ENCODE data around the gene SBSN. TPM values are rescaled to one million over a fixed set of nuclear protein-coding genes. Genes with fewer than 3 reads are reported as not detected.

SBSN gene
- total and polyA plus RNA-seq, 4 donors: not detected

- no peak for TF ChIP-seq RXRA (IDR thresholded peaks at IDR 0.05)
- TF ChIP-seq ATF3 (IDR thresholded peaks at IDR 0.05): no peak
- no peak for TF ChIP-seq FOXA2 (IDR thresholded peaks at IDR 0.05)
Measured at GRCh38 chr19:35544110-35544802, 16.1 kb upstream of the SBSN start (continued).

GRCh38 chr19:35543280-35544109 lies 15.4 kb upstream of the SBSN start:
- H3K36me3 ChIP-seq (ENCODE audit: control insufficient read depth in 4 of 4, insufficient read depth in 3 of 4, low read depth in 1 of 4, low read length in 3 of 4): no peaks in the 10 kb centered on the region
- no peaks in the 10 kb centered on the region for H3K27me3 ChIP-seq (ENCODE audit: control insufficient read depth in 4 of 4, insufficient read depth in 4 of 4, low read length in 3 of 4)
- no peaks in the 10 kb centered on the region for H3K9me3 ChIP-seq (ENCODE audit: control insufficient read depth in 4 of 4, low read length in 3 of 4)
- TF ChIP-seq YY1 (IDR thresholded peaks at IDR 0.05): no peak
- TF ChIP-seq CTCF (IDR thresholded peaks at IDR 0.05; ENCODE audit: low read depth, low read length, missing input control): no peak
- H3K9ac ChIP-seq (ENCODE audit: low read depth in 1 of 2, low read length in 2 of 2): no peak overlapping the region
- DNase-seq (ENCODE audit: low spot score): no peak
- no peak overlapping the region for H3K4me3 ChIP-seq (ENCODE audit: low read depth in 1 of 3, low read length in 3 of 3)
- 97% methylated on average over 15 of the region's 15 CpGs for WGBS
- H3K4me1 ChIP-seq (ENCODE audit: control insufficient read depth in 4 of 4, insufficient read depth in 4 of 4, low read length in 3 of 4): peaks cover 0 to 20% (median 14%) of the 10 kb centered on the region in 4 donors
- H3K27ac ChIP-seq (ENCODE audit: low read depth in 1 of 2, low read length in 2 of 2): no peak overlapping the region

- TF ChIP-seq FOXA2 (IDR thresholded peaks at IDR 0.05) (no peak), ATF3 (IDR thresholded peaks at IDR 0.05) (no peak), JUND (IDR thresholded peaks at IDR 0.05) (no peak), MAX (IDR thresholded peaks at IDR 0.05) (no peak), FOXA1 (IDR thresholded peaks at IDR 0.05) (no peak), TAF1 (conservative IDR thresholded peaks at IDR 0.05) (no peak), YY1 (IDR thresholded peaks at IDR 0.05) (no peak), EGR1 (IDR thresholded peaks at IDR 0.05; ENCODE audit: low read depth in 2 of 2) (no peak), REST (IDR thresholded peaks at IDR 0.05) (no peak), HNF4A (conservative IDR thresholded peaks at IDR 0.05) (no peak)
- Histone ChIP-seq H3K9ac (ENCODE audit: low read depth in 1 of 2, low read length in 2 of 2) (no peak overlapping the region), H3K4me1 (ENCODE audit: control insufficient read depth in 4 of 4, insufficient read depth in 4 of 4, low read length in 3 of 4) (peaks cover 0 to 20% (median 14%) of the 10 kb centered on the region in 4 donors), H3K9me3 (ENCODE audit: control insufficient read depth in 4 of 4, low read length in 3 of 4) (no peaks in the 10 kb centered on the region), H3K27ac (ENCODE audit: low read depth in 1 of 2, low read length in 2 of 2) (no peak overlapping the region), H3K27me3 (ENCODE audit: control insufficient read depth in 4 of 4, insufficient read depth in 4 of 4, low read length in 3 of 4) (no peaks in the 10 kb centered on the region), H3K4me3 (ENCODE audit: low read depth in 1 of 3, low read length in 3 of 3) (no peak overlapping the region), H3K36me3 (ENCODE audit: control insufficient read depth in 4 of 4, insufficient read depth in 3 of 4, low read depth in 1 of 4, low read length in 3 of 4) (no peaks in the 10 kb centered on the region)
- 96% methylated on average over 11 of the region's 11 CpGs for WGBS
- DNase-seq (ENCODE audit: low spot score): no peak
Measured at GRCh38 chr19:35542209-35542608, 14.1 kb upstream of the SBSN start.
